GM18508 (cell line): ENCODE data around the gene SCNM1.

Source experiments
- ATAC-seq: cut with Tn5 transposase; IDR thresholded peaks from one replicate; pipeline ENCODE4 v1.9.1; 2021; ENCODE audit warnings: moderate number of reproducible peaks; ENCODE audit not compliant: insufficient read depth, unreplicated experiment

The SCNM1 gene

GRCh38 chr1:151165738-151166504, at the start of gene SCNM1, which contains the start of gene LYSMD1:
SCNM1 (plus strand) TSS chr1:151166144; CDS start chr1:151166153, 9 bp downstream.
LYSMD1 (minus strand) TSS chr1:151165902; CDS start chr1:151165258, 644 bp downstream.
- peak; percentile 52 for ATAC-seq

GRCh38 chr1:151124763-151125403, 41.1 kb upstream of the SCNM1 start:
- ATAC-seq = no peak

- ATAC-seq = no peak
These were observed 37.1 kb upstream of the SCNM1 start for GRCh38 chr1:151128800-151129199.

GRCh38 chr1:151130987-151131586, 34.9 kb upstream of the SCNM1 start:
- ATAC-seq = no peak

- no peak for ATAC-seq
These were observed 34.1 kb upstream of the SCNM1 start for GRCh38 chr1:151131701-151132334.

- ATAC-seq = no peak
These were observed 33.5 kb upstream of the SCNM1 start for GRCh38 chr1:151132335-151133017.

GRCh38 chr1:151133018-151133806, 32.7 kb upstream of the SCNM1 start:
- ATAC-seq = no peak

GRCh38 chr1:151134396-151134795, 31.5 kb upstream of the SCNM1 start:
- ATAC-seq = no peak

GRCh38 chr1:151134991-151135390, 31.0 kb upstream of the SCNM1 start:
- ATAC-seq = no peak

GRCh38 chr1:151135433-151136385, 30.2 kb upstream of the SCNM1 start:
- ATAC-seq = no peak

GRCh38 chr1:151137789-151138188, 28.2 kb upstream of the SCNM1 start:
- no peak for ATAC-seq

GRCh38 chr1:151142411-151143056, 23.4 kb upstream of the SCNM1 start:
- ATAC-seq = no peak

- no peak for ATAC-seq
These were observed 22.9 kb upstream of the SCNM1 start for GRCh38 chr1:151143057-151143435.

GRCh38 chr1:151143986-151144385, 22.0 kb upstream of the SCNM1 start:
- no peak for ATAC-seq

- ATAC-seq = no peak
These were observed 21.3 kb upstream of the SCNM1 start for GRCh38 chr1:151144474-151145303.

- no peak for ATAC-seq
These were observed 20.5 kb upstream of the SCNM1 start for GRCh38 chr1:151145304-151146071.

- ATAC-seq = no peak
These were observed 19.9 kb upstream of the SCNM1 start for GRCh38 chr1:151146072-151146411.
